H1 (cell line): ENCODE results near the gene CARD16. TPM values are rescaled to one million over a fixed set of nuclear protein-coding genes. Genes with fewer than 3 reads are reported as not detected.

Source experiments
- EP300 ChIP-seq, 2 experiments: IDR thresholded peaks; 1 replicate in 1 of 2; 2 replicates in 1 of 2; pipeline ENCODE4 v1.6.1; 2011 to 2012; ENCODE audit warnings: low read depth in 2 of 2, low read length in 2 of 2, mild to moderate bottlenecking in 2 of 2, borderline replicate concordance in 1 of 2, inconsistent platforms in 1 of 2, moderate library complexity in 1 of 2
- MAX ChIP-seq: IDR thresholded peaks from 2 replicates; pipeline ENCODE4 v1.6.1; 2012; ENCODE audit warnings: inconsistent platforms
- PHF8 ChIP-seq: fragments of 200-600 bp; sonication (generic); conservative IDR thresholded peaks from 2 replicates; pipeline ENCODE4 v1.7.1; 2012; ENCODE audit warnings: low read depth, mild to moderate bottlenecking, inconsistent platforms, low read length, moderate library complexity
- polyA plus RNA-seq, 7 experiments: library from polyadenylated mRNA; depleted of rRNA in 3 of 7; stranded (reverse) in 5 of 7; unstranded in 2 of 7; fragments of >200 nt in 5 of 7; fragments of 200-250 nt in 2 of 7; gene quantifications; 1 replicate in 5 of 7; 2 replicates in 1 of 7; 4 replicates in 1 of 7; pipeline versions ENCODE4 v1.2.1 to v1.2.3, GENCODE V29; 2011 to 2013; ENCODE audit warnings: missing spikeins in 2 of 7, mixed read lengths in 2 of 7
- total RNA-seq: library from RNA; stranded (reverse); fragmentation: NEBNext Ultra II Directional; extraction: Animal tissue kit (Norgen Biotek cat#: 25700); gene quantifications from 2 replicates; pipeline ENCODE4 v1.2.1, GENCODE V29; 2021

Gene CARD16
- total and polyA plus RNA-seq, 2 of the 8 experiments (the other 6 are each of a cell fraction or from before 2014, with no cell fraction given): not detected

DNA sequence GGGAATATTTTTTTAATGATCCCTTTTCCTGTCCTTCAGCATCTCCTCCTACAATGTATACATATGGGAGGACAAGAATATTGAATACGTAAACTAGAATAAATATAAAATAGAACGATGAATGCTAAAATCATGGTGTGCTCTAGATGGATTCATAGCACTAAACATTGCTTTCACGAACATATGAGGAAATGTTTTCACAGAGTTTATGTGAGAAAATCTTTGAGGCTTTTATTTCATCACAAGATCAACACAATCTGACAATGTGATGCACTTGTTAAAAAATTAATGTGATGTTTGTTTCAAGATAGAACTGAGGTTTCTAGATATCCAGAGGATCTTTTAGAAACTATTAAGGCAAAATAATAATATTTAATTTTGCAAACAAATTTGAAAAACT lies 3.0 kb downstream of the CARD16 start (continued):
- no peak for TF ChIP-seq MAX
- no peak for TF ChIP-seq EP300 (IDR thresholded peaks at IDR 0.05; ENCODE audit: borderline replicate concordance in 1 of 2, low read depth in 2 of 2, low read length in 2 of 2)
- no peak for TF ChIP-seq PHF8
